ENCODE data around the gene JPH4.

- TF ChIP-seq, protein P1, sequence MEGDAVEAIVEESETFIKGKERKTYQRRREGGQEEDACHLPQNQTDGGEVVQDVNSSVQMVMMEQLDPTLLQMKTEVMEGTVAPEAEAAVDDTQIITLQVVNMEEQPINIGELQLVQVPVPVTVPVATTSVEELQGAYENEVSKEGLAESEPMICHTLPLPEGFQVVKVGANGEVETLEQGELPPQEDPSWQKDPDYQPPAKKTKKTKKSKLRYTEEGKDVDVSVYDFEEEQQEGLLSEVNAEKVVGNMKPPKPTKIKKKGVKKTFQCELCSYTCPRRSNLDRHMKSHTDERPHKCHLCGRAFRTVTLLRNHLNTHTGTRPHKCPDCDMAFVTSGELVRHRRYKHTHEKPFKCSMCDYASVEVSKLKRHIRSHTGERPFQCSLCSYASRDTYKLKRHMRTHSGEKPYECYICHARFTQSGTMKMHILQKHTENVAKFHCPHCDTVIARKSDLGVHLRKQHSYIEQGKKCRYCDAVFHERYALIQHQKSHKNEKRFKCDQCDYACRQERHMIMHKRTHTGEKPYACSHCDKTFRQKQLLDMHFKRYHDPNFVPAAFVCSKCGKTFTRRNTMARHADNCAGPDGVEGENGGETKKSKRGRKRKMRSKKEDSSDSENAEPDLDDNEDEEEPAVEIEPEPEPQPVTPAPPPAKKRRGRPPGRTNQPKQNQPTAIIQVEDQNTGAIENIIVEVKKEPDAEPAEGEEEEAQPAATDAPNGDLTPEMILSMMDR (conservative IDR thresholded peaks at IDR 0.05; ENCODE audit: low read depth, low read length), result no peak
- TF ChIP-seq EZH2 (IDR thresholded peaks at IDR 0.05; ENCODE audit: borderline replicate concordance, low read depth, low read length, poor library complexity, severe bottlenecking), result no peak
Measured at GRCh38 chr14:23626946-23627345, 48.4 kb upstream of the JPH4 start.

All from A673 (cell line).